GM20000 (cell line): Measurements from ENCODE around the gene KRTAP10-3.
"Not testable (repeated sequence)": the region's sequence is repeated elsewhere in the genome, so short reads cannot be mapped to it uniquely, and the experiment has no call there.

Experiments
- DNase-seq: peaks from one replicate; pipeline ENCODE4 v3.0.0; 2012; ENCODE audit warnings: low spot score
- CTCF ChIP-seq: IDR thresholded peaks from 2 replicates; pipeline ENCODE4 v1.5.1; 2012; ENCODE audit warnings: mild to moderate bottlenecking, control low read depth; ENCODE audit errors: extremely low read depth, missing control alignments

Gene KRTAP10-3

DNA sequence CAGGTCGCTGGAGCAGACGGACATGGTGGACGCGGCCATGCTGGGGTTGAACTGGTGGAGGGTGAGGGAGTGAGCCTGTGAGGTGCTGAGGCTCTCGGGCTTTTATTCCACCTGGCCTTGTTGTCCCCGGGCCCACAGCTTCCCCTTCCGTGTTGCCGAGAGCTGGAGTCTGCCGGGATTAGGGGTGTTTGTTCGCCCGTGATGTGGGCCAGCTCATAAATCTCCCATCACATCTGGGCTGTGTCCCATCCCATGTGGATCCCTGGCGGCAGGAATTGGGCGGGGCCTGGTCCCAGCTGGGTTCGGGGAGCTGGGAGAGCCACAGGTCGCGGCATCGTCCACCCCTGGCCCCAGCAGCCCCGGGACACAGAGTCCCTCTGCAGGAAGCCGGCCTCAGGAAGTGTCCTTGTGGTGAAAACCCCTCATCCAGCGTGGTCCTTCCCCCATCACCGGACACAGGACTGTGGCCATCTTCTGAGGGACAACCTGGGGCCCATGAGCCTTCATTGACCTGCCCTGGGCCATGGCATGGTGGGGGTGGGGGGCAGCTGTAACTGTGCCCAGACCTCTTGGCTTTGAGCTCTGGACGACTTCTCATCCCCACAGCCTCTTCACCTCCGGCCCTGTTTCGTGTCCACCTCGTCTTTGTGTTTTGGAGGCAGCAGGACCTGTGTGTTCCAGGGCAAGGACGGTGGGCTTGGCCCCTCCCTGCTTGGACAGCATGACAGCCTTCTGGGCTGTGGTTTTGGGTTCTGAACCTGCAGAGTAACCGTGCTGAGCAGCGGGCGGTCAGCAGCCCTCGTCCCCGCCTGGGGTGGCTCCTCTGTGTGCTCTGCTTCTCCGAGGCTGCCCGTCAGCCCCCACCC is 34.1 kb upstream of the KRTAP10-3 start, which contains the start of gene KRTAP10-6:
Gene KRTAP10-6, minus strand, starts transcription at position 60 of the 866 bp plus-strand sequence. Its CDS starts 21 bp downstream, at position 39.
- DNase-seq, result no peak
- no peak for TF ChIP-seq CTCF

- DNase-seq, result not testable (repeated sequence)
These were observed 33.2 kb upstream of the KRTAP10-3 start for GRCh38 chr21:44591801-44592130.

DNA sequence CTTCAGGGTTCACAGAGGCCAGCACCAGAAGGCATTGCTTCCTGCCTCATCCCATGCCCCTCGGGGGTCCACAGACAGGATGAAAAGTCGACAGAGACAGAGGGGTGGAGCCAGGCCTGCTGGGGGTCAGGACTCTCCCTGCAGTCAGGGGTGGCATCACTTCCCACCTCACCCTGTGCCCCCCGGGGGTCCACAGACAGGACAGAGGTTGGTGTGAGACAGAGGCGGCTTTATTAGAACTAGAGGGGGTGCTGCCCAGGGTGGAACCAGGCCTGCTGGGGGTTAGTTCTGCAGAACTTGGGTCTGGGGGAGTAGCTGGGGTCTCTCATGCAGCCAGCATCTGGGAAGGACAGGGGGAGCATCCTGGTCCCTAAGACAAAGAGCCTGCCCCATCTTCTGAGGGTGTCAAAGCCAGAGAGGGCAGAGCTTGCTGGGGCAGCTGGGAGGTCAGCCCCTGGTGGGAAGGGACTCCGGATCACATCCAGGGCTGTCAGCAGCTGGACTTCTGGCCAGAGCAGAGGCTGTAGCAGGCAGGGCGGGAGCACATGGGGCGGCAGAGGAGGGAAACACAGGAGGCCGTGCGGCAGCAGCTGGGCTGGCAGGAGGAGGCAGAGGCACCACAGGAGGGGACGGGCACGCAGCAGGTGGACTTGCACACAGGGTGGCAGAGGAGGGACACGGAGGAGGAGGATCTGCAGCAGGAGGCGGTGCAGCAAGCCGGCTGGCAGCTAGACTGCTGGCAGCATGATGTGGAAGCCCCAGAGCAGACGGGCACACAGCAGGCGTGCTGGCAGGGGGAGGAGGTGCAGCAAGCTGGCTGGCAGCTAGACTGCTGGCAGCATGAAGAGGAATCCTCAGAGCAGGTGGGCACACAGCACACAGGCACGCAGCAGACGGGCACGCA is 32.6 kb upstream of the KRTAP10-3 start:
- DNase-seq, result not testable (repeated sequence)

- no peak for TF ChIP-seq CTCF
- DNase-seq, result no peak
These were observed 31.7 kb upstream of the KRTAP10-3 start for GRCh38 chr21:44590311-44590721.

DNA sequence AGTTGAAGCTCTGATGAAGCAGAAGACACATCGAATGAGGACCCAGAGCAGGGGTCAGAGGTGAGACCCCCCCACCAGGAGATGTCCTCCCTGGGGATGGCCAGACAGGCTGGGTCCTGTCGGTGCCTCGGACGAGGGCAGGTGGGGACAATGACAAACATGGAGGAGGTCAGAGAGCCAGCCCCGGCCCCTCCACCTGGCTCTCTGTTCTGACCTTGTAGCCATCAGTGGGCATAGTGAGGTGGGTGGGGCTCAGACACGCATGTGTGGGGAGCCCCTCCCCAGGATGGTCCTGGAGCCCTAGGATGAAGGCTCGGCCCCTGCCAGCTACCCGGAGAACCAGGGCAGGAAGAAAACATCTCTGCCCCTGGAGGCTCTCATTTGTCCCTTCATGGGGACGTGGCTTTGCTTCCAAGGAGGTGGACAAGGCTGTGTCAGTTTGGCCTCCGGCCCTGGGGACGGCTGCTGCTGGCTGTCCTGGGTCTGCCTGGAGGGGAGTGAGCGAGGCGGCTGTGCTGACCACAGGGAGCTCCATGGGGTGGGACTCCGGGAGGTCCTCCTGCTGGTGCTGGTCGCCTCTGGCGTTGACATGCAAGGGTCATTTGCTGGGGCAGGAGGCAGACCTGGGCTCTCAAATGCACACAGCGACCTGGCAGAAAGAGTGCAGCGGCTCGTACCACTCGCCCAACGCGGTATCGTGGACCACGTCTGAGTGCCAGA is 31.2 kb upstream of the KRTAP10-3 start:
- no peak for TF ChIP-seq CTCF
- no peak for DNase-seq

- no peak for TF ChIP-seq CTCF
- DNase-seq, result no peak
These were observed 30.5 kb upstream of the KRTAP10-3 start for GRCh38 chr21:44589094-44589493.

- no peak for TF ChIP-seq CTCF
- no peak for DNase-seq
These were observed 27.3 kb upstream of the KRTAP10-3 start for GRCh38 chr21:44585892-44586291.

DNA sequence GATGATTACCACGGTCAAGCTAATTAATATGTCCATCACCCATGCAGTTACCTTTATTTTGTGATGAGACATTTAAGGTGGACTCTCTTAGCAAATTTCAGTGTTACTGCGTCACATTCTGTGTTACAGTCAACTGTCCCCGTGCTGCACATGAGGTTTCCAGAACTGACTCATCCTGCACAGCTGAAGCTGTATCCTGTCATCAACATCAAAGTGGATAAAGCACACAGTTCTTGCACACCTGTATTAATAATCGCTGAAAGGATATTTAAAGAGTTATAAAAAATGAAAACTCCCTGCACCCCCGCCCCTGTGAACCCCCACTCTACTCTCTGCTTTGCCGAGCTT is 25.2 kb upstream of the KRTAP10-3 start:
- DNase-seq, result no peak
- no peak for TF ChIP-seq CTCF
